Activated naive CD4-positive, alpha-beta T cell treated with anti-CD3 and anti-CD28 coated beads, Interleukin-2, amount 50 U/mL, for 16 hours (primary cell): ENCODE data around the gene IFI27L2.

Experiments
- DNase-seq: peaks from one replicate; pipeline ENCODE4 v3.0.0-alpha.2; 2020

Gene IFI27L2

GRCh38 chr14:94145902-94146527 lies 16.6 kb upstream of the IFI27L2 start:
- DNase-seq = no peak

- no peak for DNase-seq
Measured at GRCh38 chr14:94144765-94145164, 15.4 kb upstream of the IFI27L2 start.

- no peak for DNase-seq
Measured at GRCh38 chr14:94143711-94144110, 14.3 kb upstream of the IFI27L2 start.

- DNase-seq = no peak
Measured at GRCh38 chr14:94143239-94143638, 13.8 kb upstream of the IFI27L2 start.

- DNase-seq = no peak
Measured at GRCh38 chr14:94142836-94143235, 13.4 kb upstream of the IFI27L2 start.

DNA sequence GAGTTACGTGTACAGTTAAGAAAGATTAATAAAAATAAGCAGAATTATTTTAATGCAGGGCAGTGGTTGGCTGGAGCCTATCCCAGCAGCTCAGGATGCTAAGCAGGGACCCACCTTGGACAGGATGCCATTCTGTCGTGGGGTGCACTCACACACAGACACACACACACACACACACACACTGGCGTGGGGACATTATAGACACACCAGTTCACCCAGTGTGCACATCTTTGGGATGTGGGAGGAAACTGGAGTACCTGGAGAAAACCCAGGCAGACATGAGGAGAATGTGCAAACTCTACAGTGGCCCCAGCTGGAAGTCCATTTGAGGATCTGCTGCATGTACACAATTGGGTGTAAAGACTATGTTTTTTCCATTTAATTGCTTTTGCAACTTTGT lies 12.8 kb upstream of the IFI27L2 start:
- DNase-seq = no peak

GRCh38 chr14:94139421-94139820 lies 10.0 kb upstream of the IFI27L2 start:
- DNase-seq = no peak

DNA sequence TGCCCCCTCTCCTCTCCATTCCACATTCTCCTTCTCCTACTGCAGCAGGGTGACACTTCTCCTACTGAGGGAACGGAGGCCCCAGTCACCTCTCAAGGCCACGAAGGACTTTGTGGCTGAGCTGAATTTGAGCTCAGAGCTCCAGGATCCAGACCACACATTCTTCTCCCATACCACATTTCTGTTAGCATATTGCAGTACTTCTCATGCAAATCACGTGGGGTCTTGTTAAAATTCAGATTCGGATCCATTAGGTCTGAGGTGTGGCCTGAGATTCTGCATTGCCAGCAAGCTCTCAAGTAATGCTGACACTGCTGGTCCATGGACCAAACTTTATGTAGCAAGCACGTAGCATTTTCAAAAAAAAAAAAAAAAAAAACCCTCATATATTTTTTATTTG lies 9.6 kb upstream of the IFI27L2 start:
- DNase-seq = no peak

GRCh38 chr14:94138251-94138650 lies 8.8 kb upstream of the IFI27L2 start:
- no peak for DNase-seq

- DNase-seq = peak; percentile 84
Measured at GRCh38 chr14:94136575-94137331, 7.3 kb upstream of the IFI27L2 start.

DNA sequence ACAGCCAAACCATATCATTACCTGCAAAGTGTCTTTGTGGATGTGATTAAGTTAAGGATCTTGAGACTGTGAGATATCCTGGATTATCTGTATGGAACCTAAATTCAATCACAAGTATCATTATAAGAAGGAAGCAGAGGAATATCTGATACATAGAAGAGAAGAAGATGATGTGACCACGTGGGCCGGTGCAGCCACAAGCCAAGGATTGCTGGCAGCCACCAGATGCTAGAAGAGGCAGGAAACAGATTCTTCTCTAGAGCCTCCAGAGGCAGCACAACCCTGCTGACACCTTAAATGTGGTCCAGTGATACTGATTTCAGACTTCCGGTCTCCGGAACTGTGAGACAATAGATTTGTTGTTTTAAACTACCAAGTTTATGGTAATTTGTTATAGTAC lies 6.1 kb upstream of the IFI27L2 start:
- no peak for DNase-seq

DNA sequence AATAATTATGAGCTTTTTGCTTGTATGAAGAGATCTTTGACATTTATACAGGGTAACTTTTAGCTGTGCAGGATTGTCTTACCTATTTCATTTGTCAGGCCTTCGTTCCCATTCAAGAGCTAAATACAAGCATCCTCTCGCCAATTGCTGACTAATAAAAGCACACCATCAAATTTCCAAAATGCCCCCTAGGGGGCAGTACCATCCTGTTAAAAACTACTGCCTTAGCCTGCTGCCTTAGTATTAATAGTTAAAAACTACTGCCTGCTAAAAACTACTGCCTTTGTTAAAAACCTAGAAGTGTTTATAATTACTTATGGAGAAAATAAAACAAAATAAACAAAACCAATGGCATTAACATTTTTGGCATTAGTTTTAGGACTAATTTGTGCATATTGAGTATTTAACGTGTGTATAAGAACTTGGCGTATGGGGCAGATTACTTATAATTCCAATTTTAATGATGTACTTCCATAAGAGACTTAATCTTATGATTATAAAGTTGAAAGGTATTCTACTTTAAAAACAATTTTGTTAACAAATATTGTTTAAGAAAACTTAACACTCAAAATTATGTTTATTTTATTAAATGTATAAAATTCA lies 3.0 kb upstream of the IFI27L2 start:
- peak; percentile 57 for DNase-seq

DNA sequence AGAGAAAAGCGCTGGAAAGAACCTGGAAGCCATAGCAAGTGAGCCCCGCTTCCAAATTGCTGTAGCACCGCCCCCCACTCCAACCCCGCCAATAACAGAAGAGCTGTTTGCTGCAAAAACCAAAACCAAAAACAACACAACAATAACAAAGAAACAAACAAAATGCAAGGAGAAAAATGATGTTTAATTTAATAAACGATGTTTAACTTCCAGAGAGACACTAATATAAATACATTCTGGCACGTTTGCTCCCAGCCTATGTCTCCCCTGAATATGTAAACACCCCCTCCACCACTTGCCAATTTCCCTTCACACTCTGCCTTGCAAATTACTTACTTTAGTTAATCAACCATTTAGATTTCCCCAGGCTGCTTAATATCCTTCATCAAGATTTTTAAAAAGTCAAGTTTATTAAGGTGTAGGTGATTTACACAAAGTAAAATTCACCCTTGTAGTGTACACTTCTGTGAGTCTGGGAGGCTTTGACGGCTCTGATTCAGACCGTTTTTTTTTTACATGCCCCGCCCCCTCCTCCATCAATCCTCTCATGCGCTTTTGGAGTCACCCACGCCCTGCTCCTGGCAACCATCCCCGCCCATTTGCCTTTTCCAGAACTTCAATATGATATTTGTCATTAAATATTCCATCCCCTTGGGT lies 482 bp upstream of the IFI27L2 start:
- no peak for DNase-seq

GRCh38 chr14:94128216-94128839 lies 1.1 kb downstream of the IFI27L2 start:
- DNase-seq = no peak

- DNase-seq = no peak
Measured at GRCh38 chr14:94127330-94127729, 2.1 kb downstream of the IFI27L2 start.

- DNase-seq = no peak
Measured at GRCh38 chr14:94126800-94127199, 2.6 kb downstream of the IFI27L2 start.

GRCh38 chr14:94126419-94126677 lies 3.1 kb downstream of the IFI27L2 start:
- DNase-seq = no peak

GRCh38 chr14:94125659-94126418 lies 3.6 kb downstream of the IFI27L2 start:
- DNase-seq = no peak

DNA sequence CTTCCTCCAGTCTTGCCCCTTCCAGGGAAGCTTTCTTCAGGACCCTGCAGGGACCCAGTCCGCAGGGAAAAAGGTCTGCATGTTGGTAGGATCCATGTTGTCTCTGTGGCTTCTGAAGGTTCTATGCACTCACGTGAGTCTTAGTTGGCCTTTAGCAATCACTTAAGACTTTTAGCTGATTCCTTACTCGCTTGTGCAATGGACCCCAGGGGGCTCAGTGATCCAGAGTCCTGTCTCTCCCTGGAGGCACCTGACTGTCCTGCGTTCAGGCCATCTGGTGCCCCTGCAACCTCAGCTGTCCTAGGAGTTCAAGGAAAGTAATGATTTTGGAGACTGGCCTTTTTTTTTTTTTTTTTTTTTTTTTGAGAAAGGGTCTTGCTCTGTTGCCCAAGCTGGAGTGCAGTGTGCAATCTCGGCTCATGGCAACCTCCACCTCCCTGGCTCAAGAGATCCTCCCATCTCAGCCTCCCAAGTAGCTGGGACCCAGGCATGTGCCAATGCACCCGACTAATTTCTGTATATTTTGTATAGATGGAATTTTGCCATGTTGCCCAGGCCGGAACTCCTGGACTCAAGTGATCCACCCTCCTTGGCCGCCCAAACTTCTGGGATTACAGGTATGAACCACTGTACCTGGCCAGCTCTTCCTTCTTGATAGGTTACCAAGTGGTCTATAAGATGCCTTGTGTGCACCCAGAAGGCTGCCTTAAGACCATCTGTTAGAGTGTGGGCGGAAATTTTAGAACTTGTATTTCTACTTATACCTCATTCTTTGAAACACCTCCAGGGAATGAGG lies 4.6 kb downstream of the IFI27L2 start:
- no peak for DNase-seq

DNA sequence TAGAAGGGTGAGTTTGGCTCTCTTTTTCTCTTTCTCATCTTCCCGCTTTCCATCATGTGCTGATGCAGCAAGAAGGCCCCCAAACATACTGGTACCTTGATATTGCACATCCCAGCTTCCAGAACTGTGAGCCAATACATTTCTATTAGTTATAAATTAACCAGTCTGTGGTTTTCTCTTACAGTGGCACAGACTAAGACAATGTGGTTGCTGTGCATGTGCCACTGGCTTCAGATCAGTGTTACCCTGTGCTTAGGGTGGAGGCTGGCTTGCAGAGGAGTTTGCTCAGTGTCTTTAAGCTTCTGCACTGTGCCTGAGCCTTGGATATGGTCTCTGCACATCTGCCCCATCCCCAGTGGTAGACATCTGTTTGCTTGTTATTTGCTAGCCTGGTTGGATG lies 5.5 kb downstream of the IFI27L2 start:
- no peak for DNase-seq

DNA sequence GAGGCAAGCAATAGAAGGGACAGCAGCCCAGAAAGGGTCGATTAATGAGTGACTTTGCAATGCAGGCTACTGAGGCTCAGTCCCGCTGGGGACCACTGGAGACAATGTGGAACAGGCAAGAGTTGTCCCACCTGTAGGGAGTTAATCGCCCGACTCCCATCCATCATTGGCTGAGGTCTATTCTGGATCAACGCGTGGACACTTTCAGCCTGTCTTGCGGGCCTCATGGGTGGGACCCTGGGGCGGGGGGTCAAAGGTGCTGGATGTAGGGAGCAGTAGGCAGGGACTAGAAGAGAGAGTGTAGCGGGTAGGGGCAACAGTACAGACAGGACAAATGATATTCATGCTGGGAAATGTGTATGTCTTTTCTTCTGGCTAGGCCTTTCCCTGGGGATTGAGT lies 6.1 kb downstream of the IFI27L2 start:
- DNase-seq = no peak

GRCh38 chr14:94122438-94122837 lies 7.0 kb downstream of the IFI27L2 start:
- no peak for DNase-seq
